ENCODE measurements around the gene SLC25A43. TPM values are rescaled to one million over a fixed set of nuclear protein-coding genes. Genes with fewer than 3 reads are reported as not detected.

SLC25A43 gene
- total RNA-seq, 1 donor from 2014 or later: 6.1 TPM

- Mint-ChIP-seq H3K4me1 (peaks cover 16% of the 10 kb centered on the region), H3K9me3 (peaks cover 2% of the 10 kb centered on the region), H3K36me3 (ENCODE audit: low read depth) (peaks cover 3% of the 10 kb centered on the region), H3K4me3 (peak overlapping the region; percentile 84), H3K27me3 (ENCODE audit: low read depth) (peaks cover 6% of the 10 kb centered on the region), H3K27ac (ENCODE audit: unreplicated experiment) (no peak overlapping the region)
- DNase-seq (ENCODE audit: low read depth, low spot score): no peak
- TF ChIP-seq CTCF (conservative IDR thresholded peaks at IDR 0.05): no peak
These were observed 601 bp downstream of the SLC25A43 start for GRCh38 chrX:119399772-119400101.

- peaks cover 3% of the 10 kb centered on the region for H3K36me3 Mint-ChIP-seq (ENCODE audit: low read depth)
- H3K4me3 Mint-ChIP-seq: no peak overlapping the region
- no peak for DNase-seq (ENCODE audit: low read depth, low spot score)
These were observed 2.4 kb downstream of the SLC25A43 start for GRCh38 chrX:119401569-119401968.

GRCh38 chrX:119402588-119402987 is 3.5 kb downstream of the SLC25A43 start:
- H3K4me3 Mint-ChIP-seq: no peak overlapping the region
- peaks cover 2% of the 10 kb centered on the region for H3K9me3 Mint-ChIP-seq
- no peak overlapping the region for H3K27ac Mint-ChIP-seq (ENCODE audit: unreplicated experiment)
- DNase-seq (ENCODE audit: low read depth, low spot score): no peak
- peaks cover 6% of the 10 kb centered on the region for H3K27me3 Mint-ChIP-seq (ENCODE audit: low read depth)
- H3K36me3 Mint-ChIP-seq (ENCODE audit: low read depth): peaks cover 7% of the 10 kb centered on the region
- no peak for TF ChIP-seq CTCF (conservative IDR thresholded peaks at IDR 0.05)
- peaks cover 16% of the 10 kb centered on the region for H3K4me1 Mint-ChIP-seq

More at GRCh38 chrX:119401569-119401968, 2.4 kb downstream of the SLC25A43 start:
- H3K9me3 Mint-ChIP-seq: peaks cover 2% of the 10 kb centered on the region
- TF ChIP-seq CTCF (conservative IDR thresholded peaks at IDR 0.05): no peak
- peaks cover 16% of the 10 kb centered on the region for H3K4me1 Mint-ChIP-seq
- H3K27ac Mint-ChIP-seq (ENCODE audit: unreplicated experiment): no peak overlapping the region
- peaks cover 6% of the 10 kb centered on the region for H3K27me3 Mint-ChIP-seq (ENCODE audit: low read depth)

GRCh38 chrX:119406776-119407175 is 7.6 kb downstream of the SLC25A43 start:
- H3K4me1 Mint-ChIP-seq: no peaks in the 10 kb centered on the region

GRCh38 chrX:119407681-119408080 is 8.5 kb downstream of the SLC25A43 start:
- DNase-seq (ENCODE audit: low read depth, low spot score): no peak
- H3K36me3 Mint-ChIP-seq (ENCODE audit: low read depth): peaks cover 12% of the 10 kb centered on the region
- H3K4me3 Mint-ChIP-seq: no peak overlapping the region
- no peaks in the 10 kb centered on the region for H3K27me3 Mint-ChIP-seq (ENCODE audit: low read depth)
- no peaks in the 10 kb centered on the region for H3K4me1 Mint-ChIP-seq
- no peaks in the 10 kb centered on the region for H3K9me3 Mint-ChIP-seq
- no peak for TF ChIP-seq CTCF (conservative IDR thresholded peaks at IDR 0.05)
- H3K27ac Mint-ChIP-seq (ENCODE audit: unreplicated experiment): no peak overlapping the region

More at GRCh38 chrX:119406776-119407175, 7.6 kb downstream of the SLC25A43 start:
- no peaks in the 10 kb centered on the region for H3K27me3 Mint-ChIP-seq (ENCODE audit: low read depth)
- DNase-seq (ENCODE audit: low read depth, low spot score): no peak
- H3K9me3 Mint-ChIP-seq: no peaks in the 10 kb centered on the region
- H3K27ac Mint-ChIP-seq (ENCODE audit: unreplicated experiment): no peak overlapping the region
- H3K4me3 Mint-ChIP-seq: no peak overlapping the region
- TF ChIP-seq CTCF (conservative IDR thresholded peaks at IDR 0.05): no peak
- peaks cover 12% of the 10 kb centered on the region for H3K36me3 Mint-ChIP-seq (ENCODE audit: low read depth)
